NCI-H82 treated with DMSO at 0.1 percent for 48 hours (cell line): ENCODE data around the gene TTC21A.
A peak's percentile ranks its signal among the peaks of the same experiment; 100 is the strongest.

Source experiments
- DNase-seq: peaks from one replicate; lab custom pipeline; 2025; ENCODE audit not compliant: unreplicated experiment; lab: John Stamatoyannopoulos, UW

Gene TTC21A

GRCh38 chr3:39135170-39135805 is 27.8 kb downstream of the TTC21A start:
- no peak for DNase-seq

GRCh38 chr3:39136533-39137434 is 29.3 kb downstream of the TTC21A start:
- DNase-seq, result no peak

- no peak for DNase-seq
Observed at GRCh38 chr3:39137435-39137936, 30.0 kb downstream of the TTC21A start.

GRCh38 chr3:39137991-39138803 is 30.7 kb downstream of the TTC21A start:
- no peak for DNase-seq

- no peak for DNase-seq
Observed at GRCh38 chr3:39138804-39139415, 31.4 kb downstream of the TTC21A start.

- DNase-seq, result no peak
Observed at GRCh38 chr3:39139442-39139841, 32.0 kb downstream of the TTC21A start.

- DNase-seq, result no peak
Observed at GRCh38 chr3:39140341-39140971, 33.0 kb downstream of the TTC21A start.

GRCh38 chr3:39141171-39141995 is 33.9 kb downstream of the TTC21A start:
- no peak for DNase-seq

GRCh38 chr3:39142067-39142466 is 34.6 kb downstream of the TTC21A start:
- DNase-seq, result no peak

DNA sequence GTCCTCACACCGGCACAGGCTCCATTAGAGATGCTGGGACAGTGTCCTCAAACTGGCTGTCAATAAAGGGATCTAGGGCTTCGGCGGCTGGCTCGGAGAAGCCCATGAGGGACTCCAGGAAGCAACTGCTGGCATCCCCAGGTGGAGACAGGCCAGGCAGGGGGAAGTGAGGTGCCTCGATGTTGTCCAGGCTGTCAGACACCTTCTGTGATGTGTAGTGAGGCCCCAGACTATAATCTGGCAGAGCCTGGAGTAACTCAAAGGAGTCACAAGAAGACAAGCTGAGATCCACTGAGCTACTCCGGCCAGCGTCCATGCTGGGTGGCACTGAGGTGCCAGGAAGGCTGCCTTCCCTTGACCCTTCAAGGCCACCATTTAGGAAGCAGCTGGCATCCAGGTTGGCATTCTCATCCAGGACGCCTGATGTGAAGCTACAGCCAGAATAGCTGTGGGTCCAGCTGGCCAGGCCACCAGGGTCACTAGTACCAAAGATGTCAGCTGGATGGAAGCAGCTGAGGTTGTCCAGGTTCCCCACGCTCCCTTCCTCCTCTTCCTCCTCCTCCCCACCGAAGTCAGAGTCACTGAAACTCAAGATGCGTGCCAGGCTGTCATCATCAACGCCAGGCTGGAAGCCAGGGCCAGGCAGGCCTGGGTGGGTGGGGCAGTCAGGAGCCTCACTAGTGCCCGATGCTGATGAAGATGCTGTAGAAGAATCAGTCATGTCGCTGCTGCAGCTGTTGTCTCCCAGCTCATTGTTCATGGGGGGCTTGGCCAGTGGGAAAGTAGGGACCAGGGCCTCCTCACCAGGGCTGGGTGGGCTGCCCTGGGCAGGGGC is 35.8 kb downstream of the TTC21A start:
- no peak for DNase-seq

DNA sequence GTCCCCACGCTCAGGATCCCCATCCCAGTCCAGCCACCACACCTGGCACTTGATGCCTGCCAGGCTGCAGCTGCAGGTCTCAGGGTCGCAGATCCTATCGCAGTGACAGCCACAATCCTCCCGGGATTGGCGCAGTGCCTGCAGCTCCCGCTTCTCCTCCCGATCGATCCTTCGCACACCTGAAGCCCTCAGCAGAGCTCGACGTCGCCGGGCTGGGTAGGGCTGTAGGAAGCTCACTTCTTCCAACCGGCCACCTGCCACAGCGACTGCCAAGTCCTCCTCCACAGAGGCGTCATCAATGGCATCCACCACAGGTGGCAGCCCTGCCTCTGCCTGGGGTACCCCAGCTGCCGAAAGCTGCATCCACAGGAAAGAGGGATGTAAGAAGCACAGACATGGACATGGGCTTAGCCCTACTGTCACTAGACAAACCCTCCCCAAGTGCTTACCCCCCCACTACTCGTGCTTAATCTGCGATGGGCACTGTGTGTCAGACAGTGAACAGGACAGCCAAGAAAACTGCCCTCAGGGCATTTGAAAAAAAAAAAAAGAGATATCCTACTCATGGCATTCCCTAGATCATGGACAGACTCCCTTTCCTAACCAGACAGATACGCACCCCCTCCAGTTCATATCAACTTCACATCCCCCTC is 36.7 kb downstream of the TTC21A start:
- DNase-seq, result no peak

DNA sequence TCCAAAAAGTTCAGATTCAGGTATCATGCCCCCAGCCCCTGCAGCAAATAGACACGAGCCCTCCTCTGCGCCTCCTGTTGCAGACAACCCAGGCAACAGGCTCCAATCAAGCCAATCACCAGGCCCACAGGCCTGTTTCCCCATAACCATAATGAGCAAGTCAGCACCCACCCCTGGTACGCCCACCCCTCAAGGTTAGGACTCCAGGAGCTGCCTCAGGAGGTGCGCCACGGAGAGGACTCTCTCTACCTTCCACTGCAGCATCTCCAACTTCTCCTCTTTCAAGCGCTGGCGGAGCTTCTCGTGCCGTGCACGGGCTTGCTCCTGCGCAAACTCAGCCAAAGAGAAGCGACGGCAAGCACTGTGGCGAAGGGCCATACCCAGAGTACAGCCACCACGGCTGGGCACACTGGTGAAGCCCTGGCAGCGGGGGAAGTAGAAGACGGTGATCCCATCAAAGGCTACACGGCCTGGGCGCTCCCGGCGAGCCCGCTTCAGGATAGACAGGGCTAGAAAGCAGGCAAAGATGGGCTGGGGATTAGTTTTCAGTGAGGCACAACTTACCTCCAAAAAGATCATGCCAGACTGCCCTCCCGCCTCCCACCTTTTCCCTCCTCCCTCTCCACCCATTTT is 37.4 kb downstream of the TTC21A start:
- DNase-seq, result no peak

DNA sequence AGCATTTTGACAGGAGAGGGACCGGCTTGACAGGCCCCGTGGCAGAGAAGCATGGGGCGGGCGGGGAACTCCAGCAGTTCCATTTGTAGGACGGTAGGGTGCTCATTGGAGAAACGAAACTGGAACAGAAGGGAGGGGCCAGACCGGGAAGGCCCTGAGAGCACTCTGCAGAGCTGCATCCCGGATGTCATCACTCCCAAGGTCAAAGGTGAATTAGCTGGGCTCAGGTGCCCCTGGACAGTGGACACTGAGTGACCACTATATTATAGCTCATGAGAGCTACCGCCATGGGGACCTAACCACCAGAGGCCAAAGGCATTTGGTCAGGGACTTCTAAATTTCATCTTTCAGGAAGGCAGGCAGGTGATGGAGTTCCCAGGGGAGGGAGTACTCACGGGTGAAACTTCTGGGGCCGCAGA is 38.6 kb downstream of the TTC21A start:
- DNase-seq, result no peak

GRCh38 chr3:39146611-39147591 is 39.4 kb downstream of the TTC21A start:
- no peak for DNase-seq

- DNase-seq, result peak; percentile 70
Observed at GRCh38 chr3:39147711-39148434, 40.4 kb downstream of the TTC21A start.
